Esophagus squamous epithelium (tissue), 5 donors: ENCODE data around the gene CHD3. TPM values are rescaled to one million over a fixed set of nuclear protein-coding genes. Genes with fewer than 3 reads are reported as not detected.

Source experiments
- DNase-seq: peaks from one replicate; lab custom pipeline; 2025; lab: John Stamatoyannopoulos, UW
- H3K27ac ChIP-seq, 4 donors: fragments of 200-600 bp; sonication (generic); one replicate each; pipeline ENCODE4 v1.5.1; 2016 to 2019; ENCODE audit warnings: mild to moderate bottlenecking in 1 of 4
- H3K27me3 ChIP-seq, 4 donors: fragments of 200-600 bp; sonication (generic); 1 replicate in 3 of 4; 2 replicates in 1 of 4; pipeline versions ENCODE4 v1.5.1 to v1.6.0; 2017 to 2021; ENCODE audit warnings: antibody characterized with exemption in 1 of 4
- H3K36me3 ChIP-seq, 3 donors: fragments of 200-600 bp; sonication (generic); one replicate each; pipeline ENCODE4 v1.5.1; 2016 to 2019
- H3K4me1 ChIP-seq, 3 donors: fragments of 200-600 bp; sonication (generic); one replicate each; pipeline ENCODE4 v1.5.1; 2017 to 2019
- H3K4me3 ChIP-seq, 4 donors: fragments of 200-600 bp; sonication (generic); 1 replicate in 3 of 4; 2 replicates in 1 of 4; pipeline ENCODE4 v1.5.1; 2016 to 2019; ENCODE audit warnings: mild to moderate bottlenecking in 2 of 4, moderate library complexity in 1 of 4
- H3K9me3 ChIP-seq, 3 donors: fragments of 200-600 bp; sonication (generic); one replicate each; pipeline ENCODE4 v1.5.1; 2016 to 2019
- CTCF ChIP-seq, 6 experiments: fragments of 450-650 bp in 4 of 6; fragments of 200-600 bp in 2 of 6; sonication (generic) in 2 of 6; IDR thresholded peaks; one replicate each; pipeline ENCODE4 v1.5.1; 2016 to 2019; ENCODE audit warnings: antibody characterized with exemption in 6 of 6, mild to moderate bottlenecking in 4 of 6, moderate library complexity in 4 of 6
- POLR2A ChIP-seq, 4 donors: fragments of 450-650 bp; IDR thresholded peaks; one replicate each; pipeline ENCODE4 v1.6.1; 2017; ENCODE audit warnings: antibody characterized with exemption in 4 of 4, mild to moderate bottlenecking in 4 of 4, moderate library complexity in 3 of 4
- WGBS, 2 donors: methylation state at CpG; one replicate each; pipeline ENCODE4 v1.1.5; 2018; 5-methylcytosine and 5-hydroxymethylcytosine counted together
- intact Hi-C: fragments of 100-400 bp; cut with DNase I; formaldehyde crosslinking; loops from one replicate; pipeline ENCODE4 v1.15.0; 2022
- total RNA-seq, 4 donors: library from RNA; depleted of rRNA; stranded (reverse); fragments of >200 nt; gene quantifications; one replicate each; pipeline ENCODE4 v1.1.0, GENCODE V29; 2016
- donor health status: DM: yes; HTN: yes; CAD: no.

The CHD3 gene
- total RNA-seq, 4 donors from 2014 or later: 57.7 to 93.5 (median 73.0) TPM

- peaks cover 0 to 39% (median 0%) of the 10 kb centered on the region in 3 donors for H3K36me3 ChIP-seq
- no peaks in the 10 kb centered on the region for H3K27me3 ChIP-seq
- TF ChIP-seq POLR2A (IDR thresholded peaks at IDR 0.05) (no peak), CTCF (IDR thresholded peaks at IDR 0.05) (no peak)
- H3K9me3 ChIP-seq: no peaks in the 10 kb centered on the region
- DNase-seq: no peak
- no peak overlapping the region for H3K4me3 ChIP-seq
- WGBS, 2 donors: 44 to 47% methylated on average over 7 of the region's 7 CpGs
- H3K4me1 ChIP-seq: peaks cover 20 to 55% (median 24%) of the 10 kb centered on the region in 3 donors
- H3K27ac ChIP-seq: peak overlapping the region in 2 of 4 donors; percentile 13 to 99
- intact Hi-C loops: no loop called here
These were observed 7.1 kb upstream of the CHD3 start for GRCh38 chr17:7881276-7882054.

- Histone ChIP-seq H3K4me1 (peaks cover 26 to 61% (median 30%) of the 10 kb centered on the region in 3 donors), H3K36me3 (peaks cover 0 to 39% (median 0%) of the 10 kb centered on the region in 3 donors), H3K4me3 (no peak overlapping the region), H3K27me3 (no peaks in the 10 kb centered on the region), H3K9me3 (no peaks in the 10 kb centered on the region), H3K27ac (peak overlapping the region in 2 of 4 donors; percentile 98 to 99)
- no peak for DNase-seq
- 57 to 67% methylated on average over 7 of the region's 7 CpGs for WGBS, 2 donors
- intact Hi-C loops: no loop called here
- no peak for TF ChIP-seq POLR2A (IDR thresholded peaks at IDR 0.05)
- no peak for TF ChIP-seq CTCF (IDR thresholded peaks at IDR 0.05)
These were observed 6.5 kb upstream of the CHD3 start for GRCh38 chr17:7882068-7882467.

DNA sequence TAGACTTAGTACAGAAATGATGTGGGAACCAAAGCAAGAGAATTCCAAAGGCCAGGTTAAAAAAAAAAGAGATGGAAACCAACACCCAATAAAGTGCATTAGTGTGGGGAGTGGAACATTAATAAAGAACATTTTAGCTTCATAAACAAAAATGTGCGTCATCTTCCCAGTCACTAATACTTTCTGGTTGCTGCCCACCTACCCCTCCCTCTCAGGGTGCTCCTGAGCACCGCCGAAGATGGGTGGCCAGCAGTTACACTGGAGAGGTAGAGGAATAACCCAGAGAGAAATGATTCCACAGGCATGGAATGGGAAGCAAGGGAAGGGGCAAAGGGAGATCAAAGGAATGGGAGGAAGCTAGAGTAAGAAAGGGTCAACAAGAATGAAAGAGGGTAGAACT lies 6.0 kb upstream of the CHD3 start:
- peaks cover 27 to 66% (median 35%) of the 10 kb centered on the region in 3 donors for H3K4me1 ChIP-seq
- no peaks in the 10 kb centered on the region for H3K27me3 ChIP-seq
- no peak for TF ChIP-seq POLR2A (IDR thresholded peaks at IDR 0.05)
- no peak for TF ChIP-seq CTCF (IDR thresholded peaks at IDR 0.05)
- H3K27ac ChIP-seq: peak overlapping the region in 3 of 4 donors; percentile 38 to 99 (median 98)
- intact Hi-C loops: no loop called here
- peaks cover 0 to 39% (median 0%) of the 10 kb centered on the region in 3 donors for H3K36me3 ChIP-seq
- H3K9me3 ChIP-seq: no peaks in the 10 kb centered on the region
- H3K4me3 ChIP-seq: no peak overlapping the region
- 77 to 80% methylated on average over 3 of the region's 3 CpGs for WGBS, 2 donors
- DNase-seq: no peak

DNA sequence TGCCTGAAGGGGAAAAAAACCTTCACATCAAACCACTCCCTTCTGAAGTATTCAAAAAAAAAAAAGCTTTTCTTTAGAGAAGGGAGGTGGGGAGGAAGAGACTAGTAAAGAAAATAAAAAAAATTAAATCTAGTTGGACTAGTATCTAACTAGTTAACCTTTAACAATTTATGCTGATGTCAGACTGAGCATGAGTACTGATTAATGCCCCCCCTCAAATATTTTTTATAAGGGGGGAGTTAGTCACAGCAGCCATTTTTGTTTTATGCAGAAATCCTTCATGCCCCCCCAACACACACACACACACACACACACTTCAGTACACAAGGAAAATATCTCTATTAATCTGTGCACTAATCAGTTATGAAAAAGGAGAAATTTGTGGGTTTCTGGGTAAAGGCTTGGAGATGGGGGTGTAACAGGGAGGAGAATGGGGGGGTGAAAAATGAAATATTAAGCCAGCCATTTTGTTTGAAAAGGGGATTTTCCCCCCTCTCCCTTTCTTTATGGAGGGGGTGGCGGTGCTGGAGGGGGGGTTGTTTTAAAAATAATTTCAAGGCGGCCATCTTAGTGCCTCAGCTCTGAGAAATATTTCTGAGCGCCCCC lies 4.7 kb upstream of the CHD3 start:
- H3K36me3 ChIP-seq: peaks cover 0 to 32% (median 0%) of the 10 kb centered on the region in 3 donors
- H3K9me3 ChIP-seq: no peaks in the 10 kb centered on the region
- H3K27ac ChIP-seq: peak overlapping the region; percentile 54 to 99 (median 98)
- no peak for DNase-seq
- peaks cover 37 to 79% (median 47%) of the 10 kb centered on the region in 3 donors for H3K4me1 ChIP-seq
- WGBS, 2 donors: 0 to 2% methylated on average over 3 of the region's 3 CpGs
- H3K4me3 ChIP-seq: peak overlapping the region; percentile 85 to 97 (median 89)
- TF ChIP-seq CTCF (IDR thresholded peaks at IDR 0.05): no peak
- no peak for TF ChIP-seq POLR2A (IDR thresholded peaks at IDR 0.05)
- H3K27me3 ChIP-seq: no peaks in the 10 kb centered on the region
- intact Hi-C loops: no loop called here
